GM23338 (cell line): Measurements from ENCODE around the gene AASDH. TPM values are rescaled to one million over a fixed set of nuclear protein-coding genes. Genes with fewer than 3 reads are reported as not detected.

ENCODE experiments used
- ATAC-seq: fragments of 200-7000 bp; cut with Tn5 transposase; 3 replicates; pipeline ENCODE4 v1.9.1; 2020
- DNase-seq: peaks from one replicate; pipeline ENCODE4 v3.0.0-alpha.2; 2015; ENCODE audit warnings: low spot score
- H2AFZ ChIP-seq: fragments of 200-600 bp; sonication (generic); 2 replicates; pipeline ENCODE4 v1.8.0; 2016; ENCODE audit warnings: antibody characterized with exemption, mild to moderate bottlenecking, moderate library complexity
- H3F3A ChIP-seq: fragments of 200-600 bp; sonication (generic); replicated peaks from 2 replicates; pipeline ENCODE4 v1.8.0; 2017; ENCODE audit warnings: antibody characterized with exemption, mixed run types, low read depth
- H3K27ac ChIP-seq: fragments of 200-600 bp; sonication (generic); 2 replicates; pipeline ENCODE4 v1.6.1; 2016; ENCODE audit warnings: low read depth
- H3K27me3 ChIP-seq: fragments of 200-600 bp; sonication (generic); 2 replicates; pipeline ENCODE4 v1.8.0; 2016; ENCODE audit warnings: mild to moderate bottlenecking, mixed run types, moderate library complexity; ENCODE audit not compliant: insufficient read depth
- H3K36me3 ChIP-seq: fragments of 200-600 bp; sonication (generic); 2 replicates; pipeline ENCODE4 v1.8.0; 2016; ENCODE audit warnings: mild to moderate bottlenecking; ENCODE audit not compliant: insufficient read depth
- H3K4me1 ChIP-seq: fragments of 200-600 bp; sonication (generic); 2 replicates; pipeline ENCODE4 v1.8.0; 2016; ENCODE audit warnings: mild to moderate bottlenecking, moderate library complexity; ENCODE audit not compliant: insufficient read depth
- H3K4me2 ChIP-seq: fragments of 200-600 bp; sonication (generic); 2 replicates; pipeline ENCODE4 v1.7.1; 2017; ENCODE audit warnings: mixed run types
- H3K4me3 ChIP-seq: fragments of 200-600 bp; sonication (generic); 2 replicates; pipeline ENCODE4 v1.6.1; 2016; ENCODE audit warnings: mixed run types
- H3K79me2 ChIP-seq: fragments of 200-600 bp; sonication (generic); replicated peaks from 2 replicates; pipeline ENCODE4 v1.8.0; 2017; ENCODE audit warnings: mild to moderate bottlenecking; ENCODE audit not compliant: insufficient read depth
- H3K9me2 ChIP-seq: fragments of 200-600 bp; sonication (generic); 2 replicates; pipeline ENCODE4 v1.8.0; 2017; ENCODE audit not compliant: insufficient read depth
- H4K20me1 ChIP-seq: fragments of 200-600 bp; sonication (generic); replicated peaks from 2 replicates; pipeline ENCODE4 v1.8.0; 2017; ENCODE audit warnings: mild to moderate bottlenecking; ENCODE audit not compliant: insufficient read depth
- H3K27ac Mint-ChIP-seq: 2 replicates; pipeline ENCODE4 v1.8.0; 2020; ENCODE audit warnings: inconsistent platforms, mild to moderate bottlenecking, moderate library complexity, mixed read lengths
- H3K27me3 Mint-ChIP-seq: 3 replicates; pipeline ENCODE4 v1.8.0; 2022; ENCODE audit warnings: low read depth, mild to moderate bottlenecking, moderate library complexity, mixed read lengths, inconsistent platforms; ENCODE audit not compliant: insufficient read depth, poor library complexity
- H3K36me3 Mint-ChIP-seq: 3 replicates; pipeline ENCODE4 v1.8.0; 2021; ENCODE audit warnings: low read depth, mild to moderate bottlenecking, inconsistent platforms, moderate library complexity, mixed read lengths
- H3K4me1 Mint-ChIP-seq: 3 replicates; pipeline ENCODE4 v1.8.0; 2020; ENCODE audit warnings: mild to moderate bottlenecking, inconsistent platforms, mixed read lengths
- H3K4me3 Mint-ChIP-seq: 3 replicates; pipeline ENCODE4 v1.8.0; 2021; ENCODE audit warnings: moderate library complexity, mild to moderate bottlenecking, inconsistent platforms, mixed read lengths
- H3K9me3 Mint-ChIP-seq: 3 replicates; pipeline ENCODE4 v1.8.0; 2020; ENCODE audit warnings: moderate library complexity, mild to moderate bottlenecking, inconsistent platforms, mixed read lengths
- JUNB ChIP-seq: IDR thresholded peaks from one replicate; pipeline ENCODE4 v1.6.1; 2016; ENCODE audit warnings: antibody characterized with exemption; ENCODE audit not compliant: unreplicated experiment
- NANOG ChIP-seq: IDR thresholded peaks from 2 replicates; pipeline ENCODE4 v1.6.1; 2016; ENCODE audit warnings: antibody characterized with exemption, borderline replicate concordance
- POLR2AphosphoS5 ChIP-seq: IDR thresholded peaks from 2 replicates; pipeline ENCODE4 v1.6.1; 2016; ENCODE audit warnings: antibody characterized with exemption, low read depth
- STAT1 ChIP-seq: IDR thresholded peaks from one replicate; pipeline ENCODE4 v1.6.1; 2016; ENCODE audit warnings: antibody characterized with exemption; ENCODE audit not compliant: unreplicated experiment
- polyA plus RNA-seq: library from polyadenylated mRNA; unstranded; fragments of >200 nt; fragmentation: Nextera tagmentation; extraction: Ambion mirVana; gene quantifications from 2 replicates; pipeline ENCODE4 v1.2.1, GENCODE V29; 2016
- total RNA-seq: library from RNA; depleted of rRNA; stranded (reverse); fragments of >200 nt; shearing (Covaris generic); gene quantifications from 2 replicates; pipeline ENCODE4 v1.2.3, GENCODE V29; 2014
- TF ChIP-seq, protein P1 (sequence below): fragments of 250-450 bp; sonication (Bioruptor Pico); IDR thresholded peaks from 2 replicates; pipeline ENCODE4 v1.5.0; 2020; ENCODE audit warnings: mild to moderate bottlenecking, moderate library complexity
- TF ChIP-seq, protein P2 (sequence below): IDR thresholded peaks from 2 replicates; pipeline ENCODE4 v1.6.1; 2016; ENCODE audit warnings: antibody characterized with exemption
- TF ChIP-seq, protein P3 (sequence below), 2 experiments: fragments of 200-600 bp in 1 of 2; sonication (generic) in 1 of 2; conservative IDR thresholded peaks; 2 replicates each; pipeline versions ENCODE4 v1.5.1 to v1.6.1; 2016 to 2017; ENCODE audit warnings: antibody characterized with exemption in 2 of 2, low read depth in 2 of 2, mild to moderate bottlenecking in 2 of 2, moderate library complexity in 1 of 2

The AASDH gene
- total and polyA plus RNA-seq, 2 experiments from 2014 or later: 12.2 to 35.6 TPM

DNA sequence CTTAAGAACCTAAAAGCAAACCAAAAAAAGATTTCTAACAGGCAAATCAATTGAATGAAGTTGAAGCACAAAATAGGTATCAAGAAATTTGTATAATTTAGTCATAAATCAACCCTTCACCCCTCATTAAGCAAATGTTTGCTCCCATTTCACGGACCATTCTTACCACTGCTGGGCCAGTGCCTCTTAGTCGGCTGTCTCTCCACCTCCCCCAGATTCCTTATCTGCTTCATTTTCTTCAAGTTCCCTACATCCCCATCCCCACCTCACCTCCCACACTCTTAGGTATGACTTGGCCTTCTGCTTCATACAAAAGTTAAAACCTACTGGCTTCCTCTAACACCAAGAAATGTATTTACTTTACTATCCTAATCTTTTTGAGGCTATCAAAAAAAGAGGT, 11.8 kb downstream of the AASDH start (continued):
- TF ChIP-seq, protein P1, sequence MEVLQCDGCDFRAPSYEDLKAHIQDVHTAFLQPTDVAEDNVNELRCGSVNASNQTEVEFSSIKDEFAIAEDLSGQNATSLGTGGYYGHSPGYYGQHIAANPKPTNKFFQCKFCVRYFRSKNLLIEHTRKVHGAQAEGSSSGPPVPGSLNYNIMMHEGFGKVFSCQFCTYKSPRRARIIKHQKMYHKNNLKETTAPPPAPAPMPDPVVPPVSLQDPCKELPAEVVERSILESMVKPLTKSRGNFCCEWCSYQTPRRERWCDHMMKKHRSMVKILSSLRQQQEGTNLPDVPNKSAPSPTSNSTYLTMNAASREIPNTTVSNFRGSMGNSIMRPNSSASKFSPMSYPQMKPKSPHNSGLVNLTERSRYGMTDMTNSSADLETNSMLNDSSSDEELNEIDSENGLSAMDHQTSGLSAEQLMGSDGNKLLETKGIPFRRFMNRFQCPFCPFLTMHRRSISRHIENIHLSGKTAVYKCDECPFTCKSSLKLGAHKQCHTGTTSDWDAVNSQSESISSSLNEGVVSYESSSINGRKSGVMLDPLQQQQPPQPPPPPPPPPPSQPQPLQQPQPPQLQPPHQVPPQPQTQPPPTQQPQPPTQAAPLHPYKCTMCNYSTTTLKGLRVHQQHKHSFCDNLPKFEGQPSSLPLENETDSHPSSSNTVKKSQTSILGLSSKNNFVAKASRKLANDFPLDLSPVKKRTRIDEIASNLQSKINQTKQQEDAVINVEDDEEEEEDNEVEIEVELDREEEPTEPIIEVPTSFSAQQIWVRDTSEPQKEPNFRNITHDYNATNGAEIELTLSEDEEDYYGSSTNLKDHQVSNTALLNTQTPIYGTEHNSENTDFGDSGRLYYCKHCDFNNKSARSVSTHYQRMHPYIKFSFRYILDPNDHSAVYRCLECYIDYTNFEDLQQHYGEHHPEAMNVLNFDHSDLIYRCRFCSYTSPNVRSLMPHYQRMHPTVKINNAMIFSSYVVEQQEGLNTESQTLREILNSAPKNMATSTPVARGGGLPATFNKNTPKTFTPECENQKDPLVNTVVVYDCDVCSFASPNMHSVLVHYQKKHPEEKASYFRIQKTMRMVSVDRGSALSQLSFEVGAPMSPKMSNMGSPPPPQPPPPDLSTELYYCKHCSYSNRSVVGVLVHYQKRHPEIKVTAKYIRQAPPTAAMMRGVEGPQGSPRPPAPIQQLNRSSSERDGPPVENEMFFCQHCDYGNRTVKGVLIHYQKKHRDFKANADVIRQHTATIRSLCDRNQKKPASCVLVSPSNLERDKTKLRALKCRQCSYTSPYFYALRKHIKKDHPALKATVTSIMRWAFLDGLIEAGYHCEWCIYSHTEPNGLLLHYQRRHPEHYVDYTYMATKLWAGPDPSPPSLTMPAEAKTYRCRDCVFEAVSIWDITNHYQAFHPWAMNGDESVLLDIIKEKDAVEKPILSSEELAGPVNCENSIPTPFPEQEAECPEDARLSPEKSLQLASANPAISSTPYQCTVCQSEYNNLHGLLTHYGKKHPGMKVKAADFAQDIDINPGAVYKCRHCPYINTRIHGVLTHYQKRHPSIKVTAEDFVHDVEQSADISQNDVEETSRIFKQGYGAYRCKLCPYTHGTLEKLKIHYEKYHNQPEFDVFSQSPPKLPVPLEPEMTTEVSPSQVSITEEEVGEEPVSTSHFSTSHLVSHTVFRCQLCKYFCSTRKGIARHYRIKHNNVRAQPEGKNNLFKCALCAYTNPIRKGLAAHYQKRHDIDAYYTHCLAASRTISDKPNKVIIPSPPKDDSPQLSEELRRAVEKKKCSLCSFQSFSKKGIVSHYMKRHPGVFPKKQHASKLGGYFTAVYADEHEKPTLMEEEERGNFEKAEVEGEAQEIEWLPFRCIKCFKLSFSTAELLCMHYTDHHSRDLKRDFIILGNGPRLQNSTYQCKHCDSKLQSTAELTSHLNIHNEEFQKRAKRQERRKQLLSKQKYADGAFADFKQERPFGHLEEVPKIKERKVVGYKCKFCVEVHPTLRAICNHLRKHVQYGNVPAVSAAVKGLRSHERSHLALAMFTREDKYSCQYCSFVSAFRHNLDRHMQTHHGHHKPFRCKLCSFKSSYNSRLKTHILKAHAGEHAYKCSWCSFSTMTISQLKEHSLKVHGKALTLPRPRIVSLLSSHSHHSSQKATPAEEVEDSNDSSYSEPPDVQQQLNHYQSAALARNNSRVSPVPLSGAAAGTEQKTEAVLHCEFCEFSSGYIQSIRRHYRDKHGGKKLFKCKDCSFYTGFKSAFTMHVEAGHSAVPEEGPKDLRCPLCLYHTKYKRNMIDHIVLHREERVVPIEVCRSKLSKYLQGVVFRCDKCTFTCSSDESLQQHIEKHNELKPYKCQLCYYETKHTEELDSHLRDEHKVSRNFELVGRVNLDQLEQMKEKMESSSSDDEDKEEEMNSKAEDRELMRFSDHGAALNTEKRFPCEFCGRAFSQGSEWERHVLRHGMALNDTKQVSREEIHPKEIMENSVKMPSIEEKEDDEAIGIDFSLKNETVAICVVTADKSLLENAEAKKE (CRISPR knock-in tag): no peak

DNA sequence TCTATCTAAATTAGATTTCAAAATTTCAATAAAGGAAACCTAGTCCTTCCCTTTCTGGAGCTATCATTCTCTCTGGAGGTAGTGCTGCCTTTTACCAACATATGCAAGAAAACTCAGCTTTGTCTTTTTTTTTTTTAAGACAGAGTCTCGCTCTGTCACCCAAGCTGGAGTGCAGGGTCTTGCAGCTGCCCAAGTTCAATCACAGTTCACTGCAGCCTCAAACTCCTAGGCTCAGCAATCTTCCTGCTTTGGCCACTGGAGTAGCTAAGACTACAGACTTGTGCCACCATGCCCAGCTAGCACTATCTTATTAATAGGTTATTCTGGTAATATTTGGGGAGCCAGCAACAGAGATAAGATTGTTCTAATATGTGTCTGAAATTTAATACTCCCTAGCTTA, 12.3 kb downstream of the AASDH start:
- H3K4me1 ChIP-seq: no peaks in the 10 kb centered on the region
- H3K4me3 Mint-ChIP-seq: no peak overlapping the region
- H3K36me3 Mint-ChIP-seq: peaks cover 11% of the 10 kb centered on the region
- no peaks in the 10 kb centered on the region for H3K9me2 ChIP-seq
- no peaks in the 10 kb centered on the region for H3K79me2 ChIP-seq
- ATAC-seq (no peak), DNase-seq (no peak)
- H3K36me3 ChIP-seq: peaks cover 3% of the 10 kb centered on the region; the same call in 1 of the 2 replicates
- no peaks in the 10 kb centered on the region for H4K20me1 ChIP-seq
- no peak overlapping the region; the same call in 1 of the 2 replicates for H3K27ac Mint-ChIP-seq
- H3K27me3 ChIP-seq: no peaks in the 10 kb centered on the region
- H2AFZ ChIP-seq: no peak overlapping the region
- no peaks in the 10 kb centered on the region for H3F3A ChIP-seq
- no peaks in the 10 kb centered on the region for H3K4me1 Mint-ChIP-seq
- no peak overlapping the region for H3K27ac ChIP-seq
- no peaks in the 10 kb centered on the region for H3K9me3 Mint-ChIP-seq
- no peak overlapping the region for H3K4me2 ChIP-seq
- no peaks in the 10 kb centered on the region for H3K27me3 Mint-ChIP-seq
- no peak overlapping the region for H3K4me3 ChIP-seq
- TF ChIP-seq POLR2AphosphoS5 (no peak), NANOG (no peak), JUNB (no peak), STAT1 (no peak)
- TF ChIP-seq, protein P2, sequence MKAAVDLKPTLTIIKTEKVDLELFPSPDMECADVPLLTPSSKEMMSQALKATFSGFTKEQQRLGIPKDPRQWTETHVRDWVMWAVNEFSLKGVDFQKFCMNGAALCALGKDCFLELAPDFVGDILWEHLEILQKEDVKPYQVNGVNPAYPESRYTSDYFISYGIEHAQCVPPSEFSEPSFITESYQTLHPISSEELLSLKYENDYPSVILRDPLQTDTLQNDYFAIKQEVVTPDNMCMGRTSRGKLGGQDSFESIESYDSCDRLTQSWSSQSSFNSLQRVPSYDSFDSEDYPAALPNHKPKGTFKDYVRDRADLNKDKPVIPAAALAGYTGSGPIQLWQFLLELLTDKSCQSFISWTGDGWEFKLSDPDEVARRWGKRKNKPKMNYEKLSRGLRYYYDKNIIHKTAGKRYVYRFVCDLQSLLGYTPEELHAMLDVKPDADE: no peak
- TF ChIP-seq, protein P1 (CRISPR knock-in tag): no peak
- TF ChIP-seq, protein P3, sequence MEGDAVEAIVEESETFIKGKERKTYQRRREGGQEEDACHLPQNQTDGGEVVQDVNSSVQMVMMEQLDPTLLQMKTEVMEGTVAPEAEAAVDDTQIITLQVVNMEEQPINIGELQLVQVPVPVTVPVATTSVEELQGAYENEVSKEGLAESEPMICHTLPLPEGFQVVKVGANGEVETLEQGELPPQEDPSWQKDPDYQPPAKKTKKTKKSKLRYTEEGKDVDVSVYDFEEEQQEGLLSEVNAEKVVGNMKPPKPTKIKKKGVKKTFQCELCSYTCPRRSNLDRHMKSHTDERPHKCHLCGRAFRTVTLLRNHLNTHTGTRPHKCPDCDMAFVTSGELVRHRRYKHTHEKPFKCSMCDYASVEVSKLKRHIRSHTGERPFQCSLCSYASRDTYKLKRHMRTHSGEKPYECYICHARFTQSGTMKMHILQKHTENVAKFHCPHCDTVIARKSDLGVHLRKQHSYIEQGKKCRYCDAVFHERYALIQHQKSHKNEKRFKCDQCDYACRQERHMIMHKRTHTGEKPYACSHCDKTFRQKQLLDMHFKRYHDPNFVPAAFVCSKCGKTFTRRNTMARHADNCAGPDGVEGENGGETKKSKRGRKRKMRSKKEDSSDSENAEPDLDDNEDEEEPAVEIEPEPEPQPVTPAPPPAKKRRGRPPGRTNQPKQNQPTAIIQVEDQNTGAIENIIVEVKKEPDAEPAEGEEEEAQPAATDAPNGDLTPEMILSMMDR (conservative IDR thresholded peaks at IDR 0.05; ENCODE audit: low read depth in 2 of 2): no peak
